Heart right ventricle (tissue), 16 donors: ENCODE measurements around the gene AP5S1. TPM values are rescaled to one million over a fixed set of nuclear protein-coding genes. Genes with fewer than 3 reads are reported as not detected.
A peak's percentile ranks its signal among the peaks of the same experiment; 100 is the strongest.

Experiments
- ATAC-seq, 8 donors: fragments of 200-7000 bp; cut with Tn5 transposase; one replicate each; pipeline ENCODE4 v1.9.1; 2020; ENCODE audit warnings: mild to moderate bottlenecking in 8 of 8, moderate library complexity in 8 of 8, moderate number of reproducible peaks in 1 of 8
- DNase-seq, 2 donors: peaks; one replicate each; pipeline ENCODE4 v3.0.0-alpha.2; 2020
- H3K27ac ChIP-seq, 10 donors: fragments of 200-600 bp; sonication (generic) in 2 of 10; one replicate each; pipeline versions ENCODE4 v1.5.0 to v1.8.0; 2020 to 2022; ENCODE audit warnings: mild to moderate bottlenecking in 3 of 10
- H3K27me3 ChIP-seq, 7 donors: fragments of 200-600 bp; one replicate each; pipeline ENCODE4 v1.8.0; 2021 to 2022; ENCODE audit warnings: mild to moderate bottlenecking in 2 of 7
- H3K36me3 ChIP-seq, 9 donors: fragments of 200-600 bp; sonication (generic) in 1 of 9; one replicate each; pipeline versions ENCODE4 v1.5.0 to v1.8.0; 2020 to 2022; ENCODE audit warnings: mild to moderate bottlenecking in 2 of 9
- H3K4me1 ChIP-seq, 9 donors: fragments of 200-600 bp; sonication (generic) in 1 of 9; one replicate each; pipeline versions ENCODE4 v1.5.0 to v1.8.0; 2020 to 2022; ENCODE audit warnings: mild to moderate bottlenecking in 4 of 9
- H3K4me3 ChIP-seq, 10 donors: fragments of 200-600 bp; sonication (generic) in 2 of 10; one replicate each; pipeline versions ENCODE4 v1.5.0 to v1.8.0; 2020 to 2022; ENCODE audit warnings: mild to moderate bottlenecking in 7 of 10, moderate library complexity in 2 of 10
- H3K9me3 ChIP-seq, 11 donors: fragments of 200-600 bp in 10 of 11; sonication (generic) in 2 of 11; one replicate each; pipeline versions ENCODE4 v1.5.0 to v1.8.0; 2013 to 2022; ENCODE audit warnings: mild to moderate bottlenecking in 2 of 11, control low read depth in 1 of 11, moderate library complexity in 1 of 11
- CTCF ChIP-seq, 9 donors: fragments of 200-600 bp; sonication (generic) in 2 of 9; IDR thresholded peaks; one replicate each; pipeline versions ENCODE4 v1.5.0 to v1.8.0; 2021 to 2022; ENCODE audit warnings: antibody characterized with exemption in 9 of 9, mild to moderate bottlenecking in 5 of 9, moderate library complexity in 1 of 9
- WGBS, 2 donors: extraction: QIAGEN DNeasy Blood & Tissue Kit; methylation state at CpG; one replicate each; pipeline ENCODE4 v1.1.7; 2013; ENCODE audit warnings: inconsistent platforms in 1 of 2; 5-methylcytosine and 5-hydroxymethylcytosine counted together
- intact Hi-C, 10 donors: fragments of 100-400 bp; cut with DNase I; formaldehyde crosslinking; loops; one replicate each; pipeline versions ENCODE4 v1.11.1 to v1.14.2; 2022
- polyA plus RNA-seq, 2 donors: library from polyadenylated mRNA; stranded (reverse); fragments of 200-250 nt; gene quantifications; one replicate each; pipeline ENCODE4 v1.2.3, GENCODE V29; 2013
- total RNA-seq, 10 donors: library from RNA; stranded (reverse); fragmentation: NEBNext Ultra II Directional in 3 of 10; extraction: Animal tissue kit (Norgen Biotek cat#: 25700) in 3 of 10; gene quantifications; one replicate each; pipeline versions ENCODE4 v1.2.1 to v1.2.4, GENCODE V29; 2021 to 2023
- donor health status: Arrhythmogenic right ventricular cardiomyopathy.
- donor health status: ischemic (EF 13 %, LVEDD 7.1; RV severe dilation, severe dysfunction).
- donor health status: healthy with polysubstance abuse.
- donor health status: DM: no; HTN: yes; CAD: no.
- donor health status: DM: no; HTN: no; CAD: no.
- donor health status: ischemic (EF 25% LVEDD 6.9; RV normal size, moderate dysfunction).
- donor health status: ischemic (EF 25% LVEDD 5.7; RV mildly dilated, moderate dysfunction).
- donor health status: healthy.
- donor health status: DM: yes; HTN: yes; CAD: no.
- donor health status: Ischemic cardiomyopathy.
- donor health status: ischemic (EF 35%, LVEDD 5.7; RV mildly dilated, moderate dysfunction).
- donor health status: nonischemic (EF 11% LVEDD 7.7; RV severe dilation, severe dysfunction).
- donor health status: DM: yes; HTN: yes; CAD: no.
- donor health status: PGD.
- donor health status: ischemic (EF 29% LVEDD 5.4; RV normal size, mild dysfunction).
- donor health status: nonischemic (EF 23%, LVEDD 6.1; RV moderate dilation, normal function).

The AP5S1 gene
- total and polyA plus RNA-seq, 12 donors, result 7.2 to 17.5 (median 14.5) TPM

GRCh38 chr20:3812975-3813847 lies 7.1 kb upstream of the AP5S1 start:
- Histone ChIP-seq H3K27me3 (no peaks in the 10 kb centered on the region), H3K36me3 (no peaks in the 10 kb centered on the region), H3K27ac (peak overlapping the region in 7 of 10 donors; percentile 80 to 96 (median 93)), H3K4me1 (peaks cover 6 to 63% (median 38%) of the 10 kb centered on the region in 9 donors), H3K4me3 (no peak overlapping the region), H3K9me3 (no peaks in the 10 kb centered on the region)
- TF ChIP-seq CTCF (IDR thresholded peaks at IDR 0.05), result no peak
- 74 to 83% methylated on average over 8 of the region's 8 CpGs for WGBS, 2 donors
- DNase-seq, result no peak
- ATAC-seq, result no peak
- intact Hi-C loops, result no loop called here

- no peaks in the 10 kb centered on the region for H3K36me3 ChIP-seq
- H3K4me3 ChIP-seq, result no peak overlapping the region
- TF ChIP-seq CTCF (IDR thresholded peaks at IDR 0.05), result no peak
- WGBS, 2 donors, result 89 to 93% methylated on average over 12 of the region's 12 CpGs
- DNase-seq (no peak), ATAC-seq (no peak)
- peak overlapping the region in 2 of 10 donors; percentile 93 to 95 for H3K27ac ChIP-seq
- H3K9me3 ChIP-seq, result no peaks in the 10 kb centered on the region
- H3K27me3 ChIP-seq, result no peaks in the 10 kb centered on the region
- H3K4me1 ChIP-seq, result peaks cover 3 to 63% (median 42%) of the 10 kb centered on the region in 9 donors
- intact Hi-C loops, result no loop called here
Measured at GRCh38 chr20:3813848-3814581, 6.3 kb upstream of the AP5S1 start.

- WGBS, 2 donors, result 87 to 91% methylated on average over 7 of the region's 7 CpGs
- H3K9me3 ChIP-seq, result no peaks in the 10 kb centered on the region
- peak overlapping the region in 1 of 10 donors; percentile 33 for H3K27ac ChIP-seq
- no peak overlapping the region for H3K4me3 ChIP-seq
- no peak for DNase-seq
- no peaks in the 10 kb centered on the region for H3K27me3 ChIP-seq
- no peak for TF ChIP-seq CTCF (IDR thresholded peaks at IDR 0.05)
- H3K4me1 ChIP-seq, result peaks cover 3 to 66% (median 46%) of the 10 kb centered on the region in 9 donors
- intact Hi-C loops, result no loop called here
- no peak for ATAC-seq
- H3K36me3 ChIP-seq, result no peaks in the 10 kb centered on the region
Measured at GRCh38 chr20:3814928-3815495, 5.3 kb upstream of the AP5S1 start.

GRCh38 chr20:3815703-3816315 lies 4.5 kb upstream of the AP5S1 start:
- Histone ChIP-seq H3K4me1 (peaks cover 3 to 60% (median 42%) of the 10 kb centered on the region in 9 donors), H3K9me3 (no peaks in the 10 kb centered on the region), H3K4me3 (no peak overlapping the region), H3K27ac (peak overlapping the region in 1 of 10 donors; percentile 33), H3K27me3 (no peaks in the 10 kb centered on the region), H3K36me3 (no peaks in the 10 kb centered on the region)
- intact Hi-C loops, result loop anchor here in 1 of 10 donors (2.0 kb wide), 1 partner anchor 21 kb away; no protein-coding TSS in a partner anchor
- ATAC-seq, result no peak
- no peak for TF ChIP-seq CTCF (IDR thresholded peaks at IDR 0.05)
- 79 to 80% methylated on average over 9 of the region's 9 CpGs for whole genome bisulfite sequencing, 2 donors
- no peak for DNase-seq
